AG20443 (cell line): ENCODE measurements around the gene L3MBTL4.
"Not testable (repeated sequence)": the region's sequence is repeated elsewhere in the genome, so short reads cannot be mapped to it uniquely, and the experiment has no call there.

Experiments
- DNase-seq: peaks from one replicate; pipeline ENCODE4 v3.0.0; 2012; ENCODE audit warnings: low spot score, mixed read lengths

The L3MBTL4 gene

DNA sequence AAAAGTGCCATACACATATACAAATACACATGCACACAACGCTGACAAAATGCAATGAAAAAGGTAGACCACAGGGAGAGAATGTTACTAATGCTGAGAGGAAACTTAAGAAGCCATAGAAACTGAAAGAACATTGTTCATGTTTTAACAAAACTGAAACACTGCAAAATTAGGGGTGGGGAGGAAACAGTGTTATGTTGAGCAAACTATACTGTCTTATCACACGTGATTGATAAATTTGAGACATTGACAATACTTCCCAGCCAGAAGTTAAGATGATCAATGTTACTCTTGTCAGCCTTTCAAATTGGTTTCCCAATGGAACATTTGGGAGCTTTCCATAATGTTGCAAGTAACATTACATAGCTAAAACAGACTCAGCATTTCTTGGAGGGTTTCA lies 165.5 kb downstream of the L3MBTL4 start:
- DNase-seq: no peak

DNA sequence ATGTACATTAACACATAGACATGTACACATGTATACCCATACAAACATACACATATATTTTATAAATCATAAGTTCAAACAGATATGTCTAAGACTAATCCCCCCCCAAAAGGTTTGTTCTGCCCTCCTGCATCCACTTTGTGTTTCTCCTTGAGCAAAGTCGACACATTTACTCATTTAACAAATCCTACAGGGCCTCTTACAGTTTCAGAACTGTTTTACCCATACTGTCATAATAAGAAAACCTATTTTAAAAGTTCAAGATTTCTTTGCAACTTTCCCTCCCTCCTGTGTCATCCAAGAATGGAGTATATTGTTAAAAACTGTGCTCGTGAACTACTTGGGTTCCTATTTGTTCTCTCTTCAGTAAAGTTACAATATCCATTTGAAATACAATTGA lies 166.7 kb downstream of the L3MBTL4 start:
- DNase-seq: no peak

DNA sequence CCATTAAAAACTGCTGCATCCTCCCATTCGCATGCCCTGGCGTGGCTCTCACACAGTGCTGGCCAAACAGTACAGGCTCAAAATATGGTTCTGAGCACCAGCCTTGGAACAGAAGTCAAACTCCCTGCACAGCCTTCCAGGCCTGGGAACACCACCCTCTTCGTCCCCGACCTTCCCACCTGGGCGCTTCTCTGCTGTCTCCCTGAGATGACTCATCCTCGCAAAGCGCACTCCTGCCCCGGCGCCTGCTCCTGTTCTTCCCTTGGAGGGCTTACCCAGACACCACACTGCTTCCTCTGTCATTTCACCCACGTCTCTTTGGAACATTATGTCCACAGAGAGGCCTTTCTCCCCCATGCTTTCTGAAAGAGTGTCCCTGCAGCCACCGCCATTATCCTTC lies 172.7 kb downstream of the L3MBTL4 start:
- no peak for DNase-seq

DNA sequence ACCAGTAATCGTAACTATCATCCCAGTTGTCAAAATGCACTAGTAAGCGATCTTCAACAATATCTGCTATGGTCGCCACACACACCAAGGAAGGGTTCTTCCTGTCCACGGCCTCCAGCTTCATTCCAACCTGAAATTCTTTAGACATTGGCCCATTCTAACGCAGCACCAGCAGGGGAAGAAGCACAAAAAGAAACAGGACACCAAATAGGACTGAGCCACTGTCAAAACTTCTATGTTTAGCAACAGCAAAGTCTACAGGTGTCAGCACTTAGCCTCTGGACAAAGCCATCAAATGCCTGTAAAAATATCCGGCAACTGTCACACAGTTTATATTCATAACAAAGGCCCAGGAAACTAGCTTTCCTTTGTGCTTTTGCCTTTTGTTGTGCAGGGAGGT lies 175.0 kb downstream of the L3MBTL4 start:
- DNase-seq: no peak

DNA sequence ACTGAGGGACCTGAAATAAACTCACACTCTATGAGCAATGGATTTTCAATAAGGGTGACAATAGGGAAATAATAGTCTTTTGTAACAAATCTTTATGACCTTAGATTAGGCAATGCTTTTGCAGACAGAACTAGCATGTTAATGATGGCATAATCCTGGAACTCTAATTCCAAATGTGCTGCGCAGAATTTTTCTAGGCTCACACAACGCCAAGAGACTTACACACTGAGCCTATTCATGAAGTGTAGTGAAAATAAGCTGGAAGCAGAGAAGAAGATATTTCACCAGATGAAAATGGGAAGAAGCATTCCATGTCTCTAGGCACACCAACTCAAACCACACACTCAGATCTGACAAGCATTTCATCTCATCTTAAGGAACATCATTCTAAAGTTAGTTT lies 178.5 kb downstream of the L3MBTL4 start:
- no peak for DNase-seq

DNA sequence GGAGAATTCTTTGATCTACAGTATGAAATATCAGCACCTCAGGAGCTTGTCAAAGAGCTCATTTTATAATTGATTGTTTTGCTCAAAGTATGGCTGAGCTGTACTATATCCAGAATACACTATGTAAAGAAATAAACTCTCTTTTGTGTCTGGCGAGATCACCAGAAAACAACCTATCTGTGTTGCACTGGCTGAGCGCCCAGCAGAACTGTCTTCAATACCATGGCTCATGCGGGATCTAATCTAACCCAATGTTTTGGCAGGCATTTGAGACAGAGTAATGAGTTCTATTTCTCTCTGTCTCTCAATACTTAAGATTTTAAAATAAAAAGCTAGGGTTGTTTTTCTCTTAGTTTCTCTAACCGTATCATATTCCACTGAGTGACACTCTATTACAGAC lies 192.4 kb downstream of the L3MBTL4 start:
- DNase-seq: no peak

DNA sequence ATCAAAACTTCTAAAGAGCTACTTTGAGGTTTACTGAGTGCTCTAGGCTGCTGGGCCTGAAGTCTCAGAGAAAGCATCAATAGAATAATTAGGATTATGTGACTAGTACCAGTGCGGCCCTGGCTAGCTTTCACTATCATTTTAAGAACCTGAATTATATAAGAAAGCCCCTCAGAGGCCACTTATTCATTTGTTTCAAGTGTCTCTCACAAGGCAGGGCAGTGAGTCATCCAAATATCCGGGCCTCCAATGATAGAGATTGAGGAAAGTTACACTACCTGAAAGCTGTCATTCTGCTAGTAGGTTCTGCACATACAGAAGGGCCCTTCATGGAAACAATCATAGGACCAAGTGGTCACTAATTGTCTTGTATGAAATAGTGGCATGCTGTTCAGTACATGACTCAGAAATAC lies 193.1 kb downstream of the L3MBTL4 start:
- no peak for DNase-seq

DNA sequence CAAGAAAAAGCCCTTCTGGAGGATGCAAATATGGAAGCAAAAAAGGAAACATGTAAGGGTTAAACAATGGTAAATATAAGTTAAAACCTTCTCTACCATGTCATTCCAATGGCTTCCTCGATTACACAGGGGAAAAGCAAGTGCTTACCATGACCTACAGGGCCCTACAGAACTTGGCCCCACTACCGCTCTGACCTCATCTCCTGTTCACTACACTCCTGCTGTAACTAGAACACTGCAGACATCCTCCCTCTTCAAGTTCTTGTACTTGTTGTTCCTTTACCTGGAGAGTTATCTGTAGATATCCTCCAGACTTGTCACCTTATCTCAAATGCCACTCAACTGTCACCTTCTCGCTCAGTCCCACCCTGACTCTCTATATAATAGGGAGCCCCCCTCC lies 194.6 kb downstream of the L3MBTL4 start:
- DNase-seq: no peak

DNA sequence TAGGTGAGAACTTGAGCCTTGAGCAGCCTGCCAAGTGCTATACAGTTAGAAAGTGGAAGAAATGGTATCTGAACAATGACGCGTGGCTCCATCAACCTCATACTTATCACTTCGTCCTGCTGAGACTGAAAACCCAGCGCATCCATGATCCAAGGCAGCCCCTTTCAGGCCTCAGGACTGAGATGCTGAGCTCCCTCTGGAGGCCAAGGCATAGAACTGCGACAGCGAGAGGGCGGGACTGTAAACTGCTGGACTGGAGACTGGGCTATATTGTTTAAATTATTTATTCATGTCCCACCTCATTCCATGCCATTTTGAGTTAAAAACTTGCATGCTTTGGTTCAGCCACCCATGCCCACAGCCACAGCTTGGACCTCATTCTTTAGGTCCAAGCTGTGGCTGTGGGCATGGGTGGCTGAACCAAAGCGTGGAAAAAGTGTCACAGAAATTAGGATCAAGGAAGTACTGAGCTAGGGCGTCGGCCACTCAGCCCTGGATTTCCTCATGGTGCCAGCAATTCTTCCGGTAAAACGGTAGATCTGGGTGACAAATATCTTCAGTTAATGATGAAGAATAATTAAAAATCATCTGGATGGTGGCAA lies 195.5 kb downstream of the L3MBTL4 start:
- peak; percentile 77 for DNase-seq

DNA sequence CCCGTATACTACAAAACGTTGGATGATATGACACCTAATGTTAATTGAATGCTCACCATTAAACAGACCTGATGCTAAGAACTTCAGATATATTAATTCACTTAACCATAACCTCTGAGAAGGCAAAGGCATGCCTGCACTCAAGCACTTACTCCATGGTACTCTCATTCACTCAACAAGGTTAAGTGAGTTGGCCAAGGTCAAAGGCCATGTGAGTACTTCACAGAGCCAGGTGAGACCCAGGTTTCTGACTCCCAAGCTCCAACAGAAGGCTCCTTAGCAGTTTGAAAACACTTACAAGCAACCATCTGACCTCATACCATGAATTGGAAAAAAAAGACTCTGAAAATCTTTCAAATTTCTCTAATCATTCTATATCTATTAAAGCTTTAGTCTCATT lies 198.8 kb downstream of the L3MBTL4 start:
- no peak for DNase-seq

DNA sequence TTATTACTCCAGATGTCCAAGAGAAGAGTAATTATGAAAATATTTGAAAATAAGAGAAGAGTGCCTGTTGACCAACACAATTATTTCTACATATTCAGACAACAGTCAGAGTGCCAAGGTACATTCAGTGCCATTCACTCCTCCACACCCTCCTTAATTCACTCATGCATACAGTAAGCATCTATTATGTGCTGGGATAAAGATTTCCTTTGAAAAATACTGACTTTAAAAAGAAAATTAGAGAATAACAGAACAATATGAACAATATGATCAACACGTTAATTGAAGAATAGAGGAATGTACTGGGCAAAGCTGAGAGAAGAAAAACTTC lies 203.6 kb downstream of the L3MBTL4 start:
- no peak for DNase-seq

DNA sequence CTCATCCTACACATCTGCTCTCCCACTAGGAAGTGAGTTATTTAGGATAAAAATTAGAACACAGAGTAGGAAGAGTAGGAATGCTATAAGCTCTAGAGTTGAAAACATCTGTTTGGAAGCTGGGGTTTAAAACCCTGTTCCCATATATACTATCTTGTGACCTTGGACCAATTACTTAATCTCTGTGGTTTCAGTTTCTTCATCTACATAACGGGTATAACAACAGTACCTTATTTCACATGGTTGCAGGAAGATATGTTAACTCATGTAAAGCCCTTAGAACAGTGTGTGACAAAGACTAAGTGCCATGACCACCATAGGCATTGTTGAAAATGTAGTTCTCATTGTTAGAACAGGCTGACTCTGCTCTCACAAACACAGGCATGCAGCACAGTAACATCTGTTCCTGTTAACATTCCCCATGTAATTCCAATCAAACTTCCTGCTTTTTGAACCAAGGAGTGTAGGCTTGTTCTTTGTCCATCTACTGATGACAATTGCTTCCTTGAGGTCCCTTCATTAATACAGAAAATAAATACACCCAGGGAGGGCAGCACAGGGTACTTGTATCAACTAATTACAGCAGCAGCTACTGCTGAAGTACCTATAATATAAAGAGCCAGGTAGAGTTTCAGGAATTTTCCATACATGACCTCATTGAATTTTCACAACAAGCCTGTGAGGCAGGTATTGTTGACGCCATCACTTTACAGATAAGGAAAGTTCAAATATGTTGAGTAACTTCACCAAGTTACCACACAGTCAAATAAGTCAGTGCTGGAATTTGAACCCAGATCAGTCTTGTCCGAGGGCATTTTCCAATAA lies 204.2 kb downstream of the L3MBTL4 start:
- no peak for DNase-seq

DNA sequence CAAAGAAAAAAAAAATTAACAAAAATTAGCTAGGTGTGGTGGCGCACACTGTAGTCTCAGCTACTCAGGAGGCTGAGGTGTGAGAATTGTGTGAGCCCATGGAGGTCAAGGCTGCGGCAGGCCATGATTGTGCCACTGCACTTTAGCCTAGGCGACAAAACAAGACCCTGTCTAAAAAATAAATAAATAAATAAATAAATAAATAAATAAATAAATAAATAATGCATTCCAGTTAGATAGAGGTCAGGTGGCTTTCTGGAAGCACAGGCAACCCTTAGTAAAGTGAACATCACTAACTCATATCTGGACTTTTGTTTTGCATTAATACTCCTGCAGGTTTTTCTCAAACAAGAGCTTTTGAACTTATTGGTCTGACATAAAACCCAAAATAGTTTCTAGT lies 206.8 kb downstream of the L3MBTL4 start:
- no peak for DNase-seq

DNA sequence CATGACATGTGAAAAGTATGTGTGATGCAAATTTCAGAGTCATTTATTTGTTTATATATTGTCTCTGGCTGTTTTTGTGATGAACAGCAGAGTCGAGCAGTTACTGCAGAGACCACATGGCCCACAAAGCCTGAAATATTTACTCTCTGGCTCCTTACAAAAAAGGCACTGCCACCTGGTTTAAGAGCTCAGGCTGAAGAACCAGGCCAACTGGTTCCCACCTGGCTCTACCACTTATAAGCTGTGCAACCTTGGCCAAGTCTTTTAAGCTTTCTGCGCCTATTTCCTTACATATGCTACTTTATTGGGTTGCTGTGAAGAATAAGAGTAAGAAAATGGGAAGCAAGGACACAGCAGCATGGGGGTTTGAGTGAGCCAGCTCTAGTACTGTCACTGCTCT lies 207.6 kb downstream of the L3MBTL4 start:
- DNase-seq: no peak

DNA sequence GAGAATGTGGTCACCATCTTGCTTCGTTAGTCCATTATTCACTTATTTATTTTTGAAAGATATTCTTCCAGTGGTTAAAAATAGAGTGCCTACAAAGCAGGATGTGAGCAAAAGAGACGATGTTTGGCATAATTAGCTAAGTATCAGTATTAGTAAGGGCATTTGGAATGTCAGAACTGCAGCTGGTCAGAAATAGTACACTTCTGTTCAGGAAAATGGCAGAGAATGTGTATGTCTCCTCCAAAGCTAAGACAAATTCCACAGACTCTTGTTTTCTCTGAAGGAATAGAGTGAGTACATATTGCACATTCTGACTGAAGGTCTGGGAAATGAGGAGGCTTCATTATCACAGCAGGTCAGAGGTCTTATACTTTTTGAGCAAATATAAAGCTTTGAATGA lies 209.0 kb downstream of the L3MBTL4 start:
- DNase-seq: no peak

DNA sequence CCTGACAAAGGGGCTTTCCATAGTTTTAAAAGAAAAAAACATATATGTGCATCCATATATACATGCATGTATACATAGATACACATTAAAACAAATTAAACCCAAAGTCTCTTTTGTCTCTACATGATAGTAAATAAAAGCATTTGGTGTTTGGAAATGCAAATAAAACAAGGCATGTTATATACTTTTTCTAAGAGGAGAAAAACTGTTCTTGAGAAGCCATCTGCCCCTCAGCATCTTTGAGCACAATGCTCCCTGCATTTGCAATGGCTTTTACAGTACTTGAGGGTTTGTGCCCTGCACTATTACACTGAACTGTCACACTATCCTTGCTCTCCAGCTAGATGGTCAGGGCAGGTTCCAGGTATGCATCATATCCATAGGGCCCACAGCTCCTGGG lies 210.2 kb downstream of the L3MBTL4 start:
- DNase-seq: no peak

DNA sequence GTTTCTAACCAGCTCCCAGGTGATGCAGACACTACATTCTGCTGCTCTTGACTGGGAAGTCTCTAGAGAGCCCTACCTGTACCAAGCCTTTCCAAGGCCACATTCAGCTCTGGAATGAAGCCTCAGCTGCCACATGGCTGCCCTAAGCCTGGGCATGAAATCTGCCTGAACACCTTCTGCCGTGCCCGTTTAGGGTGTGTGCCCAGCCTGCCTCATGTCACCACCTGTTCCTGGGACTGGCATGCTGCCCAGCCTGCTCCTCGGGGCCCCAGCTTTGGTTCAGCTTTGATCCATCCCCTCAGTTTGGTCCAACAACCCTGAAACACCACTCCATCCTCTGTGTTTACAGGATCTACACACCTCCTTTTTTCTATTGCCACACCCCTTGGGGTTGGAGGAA lies 210.9 kb downstream of the L3MBTL4 start:
- no peak for DNase-seq

DNA sequence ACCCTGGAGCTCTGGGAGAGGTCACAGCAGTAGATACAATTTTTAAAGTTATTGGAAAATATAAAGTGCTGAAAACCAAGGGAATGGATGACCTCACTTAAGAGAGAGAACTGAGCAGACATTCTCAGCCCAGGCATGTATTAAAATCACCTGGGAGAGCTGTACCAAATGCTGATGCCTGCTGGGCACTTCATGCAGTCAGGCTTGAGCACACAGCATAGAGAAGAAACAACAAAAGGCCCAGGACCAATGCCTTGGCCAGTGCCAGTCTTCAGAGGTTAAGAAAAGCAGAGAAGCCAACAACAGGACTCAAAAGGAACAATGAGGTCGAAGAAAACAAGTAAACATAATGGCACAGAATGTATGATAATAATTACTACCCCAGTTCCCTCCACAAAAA lies 211.8 kb downstream of the L3MBTL4 start:
- no peak for DNase-seq

DNA sequence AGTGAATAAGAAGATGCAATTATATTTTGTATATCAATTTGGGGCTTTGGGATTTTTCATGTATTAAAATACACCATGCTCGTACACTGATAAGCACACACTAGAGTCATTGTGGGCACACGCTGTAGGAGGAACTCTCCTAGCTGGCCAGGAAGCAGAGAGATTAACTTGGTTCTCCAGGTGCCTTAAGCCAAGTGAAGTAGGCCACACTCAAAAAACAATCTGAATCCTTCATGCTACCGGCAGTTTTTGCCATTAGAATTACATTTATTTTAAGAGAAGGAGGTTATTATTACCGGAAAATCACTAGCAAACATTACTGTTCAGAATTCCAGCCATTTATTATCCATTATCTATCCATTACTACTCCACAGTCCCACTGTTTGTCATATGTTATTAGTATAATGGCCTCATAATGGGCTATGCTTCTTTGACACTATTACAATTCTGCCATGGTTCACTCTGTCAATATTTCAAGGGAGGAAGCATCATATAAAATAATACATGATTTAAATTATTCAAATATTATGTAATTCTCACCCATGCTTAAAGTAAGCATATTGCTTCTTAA lies 214.4 kb downstream of the L3MBTL4 start:
- no peak for DNase-seq

DNA sequence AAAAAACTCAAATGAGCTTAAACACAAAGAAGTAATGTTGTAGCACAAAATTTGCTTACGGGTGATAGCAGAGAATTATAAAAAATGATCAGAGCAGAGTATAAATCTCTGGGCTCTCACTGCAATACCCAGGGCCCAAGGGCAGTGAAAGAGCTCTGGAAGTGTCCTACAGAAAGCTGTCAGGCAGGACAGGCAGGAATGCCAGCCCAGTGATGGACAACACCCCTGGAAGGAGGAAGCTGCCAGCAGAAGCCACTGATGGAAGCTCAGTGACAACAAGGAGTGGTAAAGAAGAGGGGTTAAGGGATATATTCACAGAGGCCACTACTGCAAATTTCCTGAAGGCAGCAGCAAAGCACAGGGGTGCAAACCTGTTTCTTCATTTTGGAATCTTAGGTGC lies 214.9 kb downstream of the L3MBTL4 start:
- no peak for DNase-seq

DNA sequence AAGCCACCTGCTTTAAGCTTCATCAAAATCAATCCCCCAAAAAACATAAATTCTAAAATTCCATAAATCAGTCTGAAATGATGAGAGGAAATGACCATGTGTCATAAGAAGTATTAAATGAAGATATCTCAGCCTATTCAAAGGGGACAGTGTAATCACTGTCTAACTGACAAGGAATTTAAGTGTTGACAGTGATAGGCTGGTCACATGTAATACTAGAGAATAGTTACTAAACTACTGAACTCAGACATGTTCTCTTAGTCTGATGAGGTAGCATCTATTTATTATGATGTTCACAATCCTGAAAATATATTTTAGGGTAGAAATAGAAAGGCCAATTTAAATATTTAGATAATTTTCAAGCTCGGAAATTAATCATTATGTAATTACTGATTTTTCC lies 216.1 kb downstream of the L3MBTL4 start:
- no peak for DNase-seq

DNA sequence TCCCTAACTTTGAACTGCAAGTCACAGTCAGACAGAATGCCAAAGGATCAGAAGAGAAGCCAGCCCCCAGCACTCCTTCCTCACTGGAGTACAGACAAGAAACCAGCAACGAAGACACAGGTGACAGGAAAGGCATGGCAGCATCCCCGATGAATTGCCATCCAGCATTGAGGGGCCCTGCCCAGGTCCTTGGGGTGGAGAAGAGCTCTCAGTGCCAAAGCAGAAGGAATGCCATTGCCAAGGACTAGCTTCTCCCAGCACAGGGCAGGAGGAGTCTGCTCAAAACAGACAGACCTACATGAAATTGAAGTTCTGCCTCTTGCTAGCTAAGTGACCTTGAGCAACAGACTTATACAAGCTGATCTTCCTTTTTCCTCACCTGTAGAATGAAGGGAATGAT lies 220.1 kb downstream of the L3MBTL4 start:
- DNase-seq: no peak

DNA sequence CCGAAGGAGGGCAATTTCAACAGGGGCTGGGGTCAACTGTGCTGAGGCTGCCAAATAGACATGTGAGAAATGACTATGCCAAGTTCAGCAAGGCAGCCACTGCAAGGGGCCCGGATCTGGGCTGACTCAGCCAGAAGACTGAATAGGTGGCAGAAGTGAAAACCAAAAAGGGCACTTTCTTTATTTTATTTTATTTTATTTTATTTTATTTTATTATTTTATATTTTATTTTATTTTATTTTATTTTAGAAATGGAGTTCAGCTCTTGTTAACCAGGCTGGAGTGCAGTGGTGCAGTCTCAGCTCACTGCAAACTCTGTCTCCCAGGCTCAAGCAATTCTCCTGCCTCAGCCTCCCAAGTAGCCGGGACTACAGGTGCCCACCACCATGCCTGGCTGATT lies 228.9 kb downstream of the L3MBTL4 start:
- DNase-seq: not testable (repeated sequence)
